BE2C (cell line): Measurements from ENCODE around the gene UGT2A3.
"Not testable (repeated sequence)": the region's sequence is repeated elsewhere in the genome, so short reads cannot be mapped to it uniquely, and the experiment has no call there.

Experiments used
- DNase-seq: peaks from one replicate; pipeline ENCODE4 v3.0.0-alpha.2; 2020
- H3K27me3 ChIP-seq: fragments of 250-450 bp; sonication (Bioruptor Pico); 2 replicates; pipeline ENCODE4 v1.5.1; 2020; ENCODE audit warnings: mild to moderate bottlenecking
- H3K36me3 ChIP-seq: fragments of 250-450 bp; sonication (Bioruptor Pico); 2 replicates; pipeline ENCODE4 v1.5.1; 2020; ENCODE audit warnings: mild to moderate bottlenecking
- H3K4me1 ChIP-seq: fragments of 250-450 bp; sonication (Bioruptor Pico); 2 replicates; pipeline ENCODE4 v1.5.1; 2020
- H3K4me3 ChIP-seq: 2 replicates; pipeline ENCODE4 v1.5.1; 2011; ENCODE audit warnings: low read depth, low read length
- H3K9me3 ChIP-seq: fragments of 250-450 bp; sonication (Bioruptor Pico); 2 replicates; pipeline ENCODE4 v1.5.1; 2020
- CTCF ChIP-seq: IDR thresholded peaks from 2 replicates; pipeline ENCODE4 v1.5.1; 2012; ENCODE audit warnings: mild to moderate bottlenecking, low read depth, low read length

UGT2A3 gene

GRCh38 chr4:68963374-68963773, 11.8 kb upstream of the UGT2A3 start:
- Histone ChIP-seq H3K9me3 (no peaks in the 10 kb centered on the region; the same call in 1 of the 2 replicates), H3K36me3 (no peaks in the 10 kb centered on the region), H3K4me3 (no peak overlapping the region), H3K27me3 (no peaks in the 10 kb centered on the region), H3K4me1 (no peaks in the 10 kb centered on the region)
- TF ChIP-seq CTCF = no peak
- DNase-seq = no peak

GRCh38 chr4:68962868-68963267, 11.3 kb upstream of the UGT2A3 start:
- no peak for DNase-seq
- no peaks in the 10 kb centered on the region for H3K4me1 ChIP-seq
- TF ChIP-seq CTCF = no peak
- H3K4me3 ChIP-seq = no peak overlapping the region
- no peaks in the 10 kb centered on the region for H3K27me3 ChIP-seq
- no peaks in the 10 kb centered on the region; the same call in 1 of the 2 replicates for H3K9me3 ChIP-seq
- H3K36me3 ChIP-seq = no peaks in the 10 kb centered on the region

GRCh38 chr4:68960294-68961163, 8.9 kb upstream of the UGT2A3 start:
- DNase-seq = no peak
- no peaks in the 10 kb centered on the region for H3K36me3 ChIP-seq
- no peak for TF ChIP-seq CTCF
- H3K27me3 ChIP-seq = no peaks in the 10 kb centered on the region
- H3K4me1 ChIP-seq = no peaks in the 10 kb centered on the region
- H3K4me3 ChIP-seq = no peak overlapping the region
- H3K9me3 ChIP-seq = no peaks in the 10 kb centered on the region; the same call in 1 of the 2 replicates

- H3K9me3 ChIP-seq, H3K4me1 ChIP-seq, H3K4me3 ChIP-seq, H3K27me3 ChIP-seq, H3K36me3 ChIP-seq, DNase-seq: not testable (repeated sequence)
These were observed 7.5 kb upstream of the UGT2A3 start for GRCh38 chr4:68959085-68959484.

- TF ChIP-seq CTCF = no peak
- no peak overlapping the region for H3K4me3 ChIP-seq
- no peaks in the 10 kb centered on the region for H3K27me3 ChIP-seq
- H3K36me3 ChIP-seq = no peaks in the 10 kb centered on the region
- no peaks in the 10 kb centered on the region for H3K4me1 ChIP-seq
- DNase-seq = no peak
- no peaks in the 10 kb centered on the region for H3K9me3 ChIP-seq
These were observed 2.5 kb upstream of the UGT2A3 start for GRCh38 chr4:68954126-68954525.

- no peak for DNase-seq
- H3K36me3 ChIP-seq = no peaks in the 10 kb centered on the region
- H3K9me3 ChIP-seq = no peaks in the 10 kb centered on the region
- H3K4me1 ChIP-seq = no peaks in the 10 kb centered on the region
- H3K27me3 ChIP-seq = no peaks in the 10 kb centered on the region
- H3K4me3 ChIP-seq = no peak overlapping the region
- no peak for TF ChIP-seq CTCF
These were observed 1.5 kb upstream of the UGT2A3 start for GRCh38 chr4:68953056-68953596.
